CD4-positive, alpha-beta T cell (primary cell): ENCODE data around the gene CCDC92B. TPM values are rescaled to one million over a fixed set of nuclear protein-coding genes. Genes with fewer than 3 reads are reported as not detected.

ENCODE experiments used
- ATAC-seq: fragments of 200-7000 bp; cut with Tn5 transposase; one replicate; pipeline ENCODE4 v1.10.0; 2022; ENCODE audit warnings: mild to moderate bottlenecking; ENCODE audit not compliant: poor library complexity
- CTCF ChIA-PET: fragments of 350-600 bp; sonication (Branson Sonifier 250); formaldehyde crosslinking; loops from one replicate; lab custom pipeline; 2021; ENCODE audit warnings: antibody characterized with exemption, inconsistent platforms; lab: Charles Lee
- POLR2A ChIA-PET: fragments of 350-600 bp; sonication (Branson Sonifier 250); formaldehyde crosslinking; loops from one replicate; lab custom pipeline; 2021; ENCODE audit warnings: antibody characterized with exemption, inconsistent platforms; lab: Charles Lee
- DNase-seq, 14 experiments: peaks; one replicate each; pipeline ENCODE4 v3.0.0-alpha.2; 2013 to 2020; ENCODE audit warnings: mixed read lengths in 2 of 14
- H3K27ac ChIP-seq, 2 donors: one replicate each; pipeline versions ENCODE4 v1.5.1 to v1.7.0; 2013; ENCODE audit warnings: low read length in 2 of 2, low read depth in 1 of 2, mild to moderate bottlenecking in 1 of 2
- H3K27me3 ChIP-seq, 2 experiments: 1 replicate in 1 of 2; 2 replicates in 1 of 2; pipeline versions ENCODE4 v1.6.1 to v1.7.0; 2013; ENCODE audit warnings: low read length in 2 of 2, control low read depth in 1 of 2, mild to moderate bottlenecking in 1 of 2, moderate library complexity in 1 of 2; ENCODE audit not compliant: insufficient read depth in 2 of 2, control insufficient read depth in 1 of 2
- H3K36me3 ChIP-seq: one replicate; pipeline ENCODE4 v1.6.1; 2013; ENCODE audit warnings: low read length, control low read depth; ENCODE audit not compliant: insufficient read depth
- H3K4me1 ChIP-seq: one replicate; pipeline ENCODE4 v1.6.1; 2013; ENCODE audit warnings: low read length, control low read depth; ENCODE audit not compliant: insufficient read depth
- H3K4me3 ChIP-seq: one replicate; pipeline ENCODE4 v1.5.1; 2013; ENCODE audit warnings: mild to moderate bottlenecking, low read length, moderate library complexity
- H3K9me3 ChIP-seq, 2 experiments: 1 replicate in 1 of 2; 2 replicates in 1 of 2; pipeline versions ENCODE4 v1.6.1 to v1.7.0; 2013; ENCODE audit warnings: low read length in 2 of 2, mild to moderate bottlenecking in 2 of 2, control low read depth in 1 of 2, moderate library complexity in 1 of 2; ENCODE audit not compliant: control insufficient read depth in 1 of 2, insufficient read depth in 1 of 2
- H3K27ac Mint-ChIP-seq: one replicate; pipeline ENCODE4 v1.8.0; 2020; ENCODE audit warnings: mixed read lengths
- H3K27me3 Mint-ChIP-seq: one replicate; pipeline ENCODE4 v1.8.0; 2021; ENCODE audit warnings: mixed read lengths
- H3K36me3 Mint-ChIP-seq: one replicate; pipeline ENCODE4 v1.8.0; 2021; ENCODE audit warnings: low read depth, mixed read lengths
- H3K4me1 Mint-ChIP-seq: one replicate; pipeline ENCODE4 v1.8.0; 2021; ENCODE audit warnings: low read depth, mixed read lengths
- H3K4me3 Mint-ChIP-seq: one replicate; pipeline ENCODE4 v1.8.0; 2020; ENCODE audit warnings: mild to moderate bottlenecking, mixed read lengths
- H3K9me3 Mint-ChIP-seq: one replicate; pipeline ENCODE4 v1.8.0; 2020; ENCODE audit warnings: mixed read lengths
- CTCF ChIP-seq: fragments of 200-600 bp; IDR thresholded peaks from one replicate; pipeline ENCODE4 v1.8.0; 2022; ENCODE audit warnings: antibody characterized with exemption, mild to moderate bottlenecking
- intact Hi-C, 2 experiments: fragments of 100-400 bp; cut with DNase I in 1 of 2; cut with micrococcal nuclease in 1 of 2; formaldehyde crosslinking; loops; one replicate each; pipeline versions ENCODE4 v1.15.1 to v1.9.0; 2023 to 2025; cut with DNase I, micrococcal nuclease
- total RNA-seq, 174 experiments: library from RNA in 2 of 174; stranded (reverse) in 2 of 174; gene quantifications; one replicate each; pipeline ENCODE4 v1.2.3 and lab custom pipeline; 2021 to 2026

The CCDC92B gene
- total RNA-seq, 2 experiments from 2014 or later = 0.11 to 0.28 TPM

- Histone ChIP-seq H3K36me3 (peaks cover 31% of the 10 kb centered on the region), H3K4me1 (peaks cover 39% of the 10 kb centered on the region), H3K9me3 (no peaks in the 10 kb centered on the region), H3K27me3 (no peaks in the 10 kb centered on the region), H3K4me3 (no peak overlapping the region), H3K27ac (no peak overlapping the region)
- peaks cover 19% of the 10 kb centered on the region for H3K4me1 Mint-ChIP-seq
- ATAC-seq = no peak
- intact Hi-C loops = no loop called here
- POLR2A ChIA-PET = no interaction called here
- CTCF ChIA-PET = interaction anchor here (0.6 kb wide), 1 partner anchor 25 kb away, joined by 3 read pairs; no protein-coding TSS in a partner anchor
- peaks cover 32% of the 10 kb centered on the region for H3K36me3 Mint-ChIP-seq
- no peak for DNase-seq
- H3K9me3 Mint-ChIP-seq = no peaks in the 10 kb centered on the region
- H3K27ac Mint-ChIP-seq = no peak overlapping the region
- H3K4me3 Mint-ChIP-seq = no peak overlapping the region
- no peak for TF ChIP-seq CTCF
- H3K27me3 Mint-ChIP-seq = no peaks in the 10 kb centered on the region
Observed at GRCh38 chr17:2705263-2705662, 44.2 kb downstream of the CCDC92B start.

- no peak overlapping the region for H3K4me3 Mint-ChIP-seq
- H3K9me3 Mint-ChIP-seq = no peaks in the 10 kb centered on the region
- no peaks in the 10 kb centered on the region for H3K27me3 ChIP-seq
- ChIA-PET CTCF (no interaction called here), POLR2A (no interaction called here)
- intact Hi-C loops = no loop called here
- DNase-seq = no peak
- no peak for TF ChIP-seq CTCF
- H3K4me1 ChIP-seq = peaks cover 35% of the 10 kb centered on the region
- H3K36me3 ChIP-seq = peaks cover 35% of the 10 kb centered on the region
- no peak overlapping the region for H3K4me3 ChIP-seq
- no peak for ATAC-seq
- H3K36me3 Mint-ChIP-seq = peaks cover 36% of the 10 kb centered on the region
- no peaks in the 10 kb centered on the region for H3K9me3 ChIP-seq
- peaks cover 15% of the 10 kb centered on the region for H3K4me1 Mint-ChIP-seq
- H3K27me3 Mint-ChIP-seq = no peaks in the 10 kb centered on the region
- no peak overlapping the region for H3K27ac ChIP-seq
- no peak overlapping the region for H3K27ac Mint-ChIP-seq
Observed at GRCh38 chr17:2704890-2705248, 44.6 kb downstream of the CCDC92B start.

- no peaks in the 10 kb centered on the region for H3K9me3 Mint-ChIP-seq
- Histone ChIP-seq H3K36me3 (peaks cover 36% of the 10 kb centered on the region), H3K27me3 (no peaks in the 10 kb centered on the region), H3K4me1 (peaks cover 29% of the 10 kb centered on the region), H3K4me3 (no peak overlapping the region), H3K9me3 (no peaks in the 10 kb centered on the region), H3K27ac (no peak overlapping the region)
- H3K4me1 Mint-ChIP-seq = peaks cover 9% of the 10 kb centered on the region
- H3K27me3 Mint-ChIP-seq = no peaks in the 10 kb centered on the region
- CTCF ChIA-PET = no interaction called here
- DNase-seq (no peak), ATAC-seq (no peak)
- intact Hi-C loops = no loop called here
- H3K27ac Mint-ChIP-seq = no peak overlapping the region
- H3K4me3 Mint-ChIP-seq = no peak overlapping the region
- TF ChIP-seq CTCF = no peak
- H3K36me3 Mint-ChIP-seq = peaks cover 38% of the 10 kb centered on the region
- POLR2A ChIA-PET = no interaction called here
Observed at GRCh38 chr17:2704031-2704889, 45.2 kb downstream of the CCDC92B start.
